PFSK-1 (cell line): ENCODE measurements around the gene ARID3C.

Experiments used
- FOXP2 ChIP-seq: optimal IDR thresholded peaks from 2 replicates; pipeline ENCODE3; 2011; ENCODE audit warnings: borderline replicate concordance, control low read depth, inconsistent platforms; ENCODE audit not compliant: insufficient read depth; ENCODE audit errors: extremely low read length, extremely low read depth
- POLR2AphosphoS5 ChIP-seq: IDR thresholded peaks from 2 replicates; pipeline ENCODE4 v1.6.1; 2012; ENCODE audit warnings: low read depth, mild to moderate bottlenecking, control low read depth, low read length, moderate library complexity
- SIN3A ChIP-seq: IDR thresholded peaks from 2 replicates; pipeline ENCODE4 v1.6.1; 2012; ENCODE audit warnings: mild to moderate bottlenecking, low read length, moderate library complexity, borderline replicate concordance; ENCODE audit not compliant: insufficient read depth
- TAF1 ChIP-seq: IDR thresholded peaks from 2 replicates; pipeline ENCODE4 v1.6.1; 2012; ENCODE audit warnings: low read length, control low read depth, borderline replicate concordance; ENCODE audit not compliant: insufficient read depth
- TF ChIP-seq, protein P1 (sequence below), 2 experiments: IDR thresholded peaks; 2 replicates each; pipeline versions ENCODE4 v1.6.1 to v1.8.0; 2011 to 2012; ENCODE audit warnings: low read depth in 2 of 2, low read length in 2 of 2, control low read depth in 1 of 2, inconsistent platforms in 1 of 2, mild to moderate bottlenecking in 1 of 2, moderate library complexity in 1 of 2; ENCODE audit not compliant: insufficient read depth in 1 of 2

The ARID3C gene

DNA sequence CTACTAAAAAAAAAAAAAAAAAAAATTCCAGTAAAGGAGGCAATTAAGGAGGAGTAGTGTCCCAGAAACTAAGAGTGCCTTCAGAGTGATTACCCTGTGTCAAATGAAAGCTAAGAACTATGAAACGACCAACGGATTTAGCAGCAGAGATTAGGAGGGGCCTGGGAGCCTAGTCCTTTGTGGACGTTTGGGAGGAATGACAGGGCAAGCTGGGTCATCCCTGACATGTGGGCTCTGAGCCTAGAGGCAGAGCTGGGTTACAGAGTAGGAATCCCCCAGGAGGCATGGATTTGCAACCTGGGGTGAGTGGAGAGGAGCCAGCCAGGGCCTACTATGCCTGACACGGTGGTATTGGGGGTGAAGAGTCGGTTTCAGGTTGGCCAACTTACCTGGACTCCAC is 4.3 kb upstream of the ARID3C start:
- TF ChIP-seq FOXP2 (no peak), SIN3A (no peak)

DNA sequence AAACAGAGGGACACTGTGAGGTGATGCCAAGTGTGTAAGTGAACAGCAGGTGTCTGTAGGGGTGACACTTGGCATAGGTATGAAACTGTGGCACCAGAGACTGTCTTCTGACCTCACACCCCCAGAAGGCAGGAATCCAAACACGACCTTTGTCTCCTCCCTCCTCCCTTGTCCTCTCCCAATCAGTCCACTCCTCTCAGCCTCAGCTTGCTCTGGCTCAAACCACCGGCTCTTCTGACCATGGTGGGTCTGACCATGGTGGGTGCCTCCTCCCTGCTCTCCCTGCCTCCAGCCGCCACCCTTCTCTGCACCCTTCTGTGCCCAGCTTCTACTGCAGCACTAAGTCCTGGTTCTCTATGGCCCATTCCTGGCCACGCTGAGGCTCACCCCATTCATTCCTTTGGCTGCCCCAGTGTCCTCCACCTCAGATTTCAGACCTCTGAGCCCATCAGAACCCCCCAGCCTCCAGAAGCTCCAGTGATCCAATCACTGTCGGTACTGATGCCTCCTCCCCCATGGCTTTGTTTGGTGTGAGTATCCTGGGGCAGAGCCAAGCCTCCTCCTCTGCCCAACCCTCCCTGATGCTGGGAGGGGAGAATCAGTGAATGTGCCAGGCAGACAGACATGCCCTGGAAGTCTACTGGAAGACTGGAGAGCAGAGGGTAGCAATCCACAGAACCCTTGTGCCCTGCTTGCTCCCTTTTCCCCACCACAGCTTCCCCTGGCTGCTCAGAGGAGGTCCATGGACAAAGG is 1.7 kb upstream of the ARID3C start:
- TF ChIP-seq, protein P1, sequence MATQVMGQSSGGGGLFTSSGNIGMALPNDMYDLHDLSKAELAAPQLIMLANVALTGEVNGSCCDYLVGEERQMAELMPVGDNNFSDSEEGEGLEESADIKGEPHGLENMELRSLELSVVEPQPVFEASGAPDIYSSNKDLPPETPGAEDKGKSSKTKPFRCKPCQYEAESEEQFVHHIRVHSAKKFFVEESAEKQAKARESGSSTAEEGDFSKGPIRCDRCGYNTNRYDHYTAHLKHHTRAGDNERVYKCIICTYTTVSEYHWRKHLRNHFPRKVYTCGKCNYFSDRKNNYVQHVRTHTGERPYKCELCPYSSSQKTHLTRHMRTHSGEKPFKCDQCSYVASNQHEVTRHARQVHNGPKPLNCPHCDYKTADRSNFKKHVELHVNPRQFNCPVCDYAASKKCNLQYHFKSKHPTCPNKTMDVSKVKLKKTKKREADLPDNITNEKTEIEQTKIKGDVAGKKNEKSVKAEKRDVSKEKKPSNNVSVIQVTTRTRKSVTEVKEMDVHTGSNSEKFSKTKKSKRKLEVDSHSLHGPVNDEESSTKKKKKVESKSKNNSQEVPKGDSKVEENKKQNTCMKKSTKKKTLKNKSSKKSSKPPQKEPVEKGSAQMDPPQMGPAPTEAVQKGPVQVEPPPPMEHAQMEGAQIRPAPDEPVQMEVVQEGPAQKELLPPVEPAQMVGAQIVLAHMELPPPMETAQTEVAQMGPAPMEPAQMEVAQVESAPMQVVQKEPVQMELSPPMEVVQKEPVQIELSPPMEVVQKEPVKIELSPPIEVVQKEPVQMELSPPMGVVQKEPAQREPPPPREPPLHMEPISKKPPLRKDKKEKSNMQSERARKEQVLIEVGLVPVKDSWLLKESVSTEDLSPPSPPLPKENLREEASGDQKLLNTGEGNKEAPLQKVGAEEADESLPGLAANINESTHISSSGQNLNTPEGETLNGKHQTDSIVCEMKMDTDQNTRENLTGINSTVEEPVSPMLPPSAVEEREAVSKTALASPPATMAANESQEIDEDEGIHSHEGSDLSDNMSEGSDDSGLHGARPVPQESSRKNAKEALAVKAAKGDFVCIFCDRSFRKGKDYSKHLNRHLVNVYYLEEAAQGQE (IDR thresholded peaks at IDR 0.05; ENCODE audit: insufficient read depth in 1 of 2, low read depth in 2 of 2, low read length in 2 of 2): no peak
- TF ChIP-seq SIN3A (no peak), FOXP2 (no peak)

DNA sequence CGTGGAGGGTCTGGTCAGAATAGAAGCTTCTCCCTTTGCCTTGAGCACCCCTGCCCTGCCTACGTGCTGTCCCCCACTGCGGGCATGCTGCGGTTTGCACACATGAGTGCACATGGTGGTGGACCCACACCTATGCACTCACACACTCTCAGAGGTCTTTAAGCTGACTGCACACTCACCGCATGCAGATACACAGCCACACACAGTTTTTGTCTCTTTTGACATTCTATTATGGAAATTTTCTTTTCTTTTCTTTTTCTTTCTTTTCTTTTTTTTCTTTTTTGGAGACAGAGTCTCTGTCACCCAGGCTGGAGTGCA is 584 bp upstream of the ARID3C start:
- TF ChIP-seq, protein P1 (IDR thresholded peaks at IDR 0.05; ENCODE audit: insufficient read depth in 1 of 2, low read depth in 2 of 2, low read length in 2 of 2): no peak
- TF ChIP-seq SIN3A (no peak), FOXP2 (no peak), POLR2AphosphoS5 (no peak), TAF1 (no peak)

DNA sequence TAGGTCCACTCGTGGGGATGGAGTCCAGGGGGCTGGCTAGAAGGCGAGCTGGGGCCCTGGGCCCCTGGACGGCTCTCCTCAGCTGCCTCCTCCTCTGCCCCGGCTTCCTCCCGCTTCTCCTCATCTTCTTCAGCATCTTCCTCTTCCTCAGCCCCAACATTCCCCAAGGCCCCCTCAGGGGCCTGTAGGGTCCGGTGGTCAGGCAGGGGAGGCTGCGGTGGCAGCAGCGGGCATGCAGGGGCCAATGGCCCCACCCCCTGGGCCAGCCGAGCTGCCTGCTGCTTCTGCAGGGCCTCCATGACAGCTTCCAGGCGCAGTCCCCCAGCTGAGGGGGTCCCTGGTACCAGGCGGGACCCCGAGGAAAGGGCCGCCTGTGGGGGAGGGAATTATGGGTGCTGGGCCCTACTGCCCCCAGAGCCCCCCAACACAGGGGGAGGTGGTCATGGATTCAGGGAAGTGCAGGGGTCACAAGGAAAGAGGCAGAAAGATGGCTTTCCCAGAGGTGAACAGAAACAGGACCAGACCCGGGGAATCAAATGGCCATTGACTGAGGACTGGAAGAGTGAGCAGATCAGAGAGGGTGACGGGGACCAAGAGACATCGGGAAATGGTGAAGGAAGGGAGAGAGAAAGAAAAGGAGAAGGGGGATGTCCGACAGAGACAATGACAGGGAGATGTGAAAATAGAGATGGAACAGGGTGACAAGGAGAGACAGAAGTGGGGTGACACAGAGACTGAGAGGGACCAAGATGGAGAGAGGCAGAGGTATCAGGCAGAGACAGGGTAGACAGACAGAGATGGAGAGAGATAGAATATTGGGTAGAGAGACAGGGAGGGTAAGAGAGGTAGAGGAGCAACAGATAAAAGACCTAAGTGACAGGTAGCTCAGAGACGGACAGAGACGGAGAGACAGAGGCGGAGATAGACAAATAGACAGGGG is 880 bp downstream of the ARID3C start:
- TF ChIP-seq, protein P1 (IDR thresholded peaks at IDR 0.05; ENCODE audit: insufficient read depth in 1 of 2, low read depth in 2 of 2, low read length in 2 of 2): no peak
- TF ChIP-seq SIN3A (no peak), POLR2AphosphoS5 (no peak), TAF1 (no peak), FOXP2 (no peak)

DNA sequence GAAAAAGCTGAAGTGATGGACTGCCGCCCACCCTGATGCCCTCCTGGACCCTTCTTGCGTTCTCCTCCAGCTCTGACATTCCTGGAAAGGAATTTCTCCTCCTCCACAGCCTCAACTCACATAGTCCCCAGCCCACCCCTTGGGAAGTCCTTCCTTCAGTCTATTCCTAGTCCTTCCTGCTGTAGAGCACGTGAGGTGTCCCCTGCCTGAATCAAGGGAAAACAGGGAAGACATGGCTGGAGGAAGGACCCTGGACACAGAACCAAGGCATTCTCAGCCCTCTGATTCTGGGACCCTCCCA is 3.7 kb downstream of the ARID3C start:
- TF ChIP-seq SIN3A: no peak
- no peak for TF ChIP-seq POLR2AphosphoS5
- TF ChIP-seq TAF1: no peak
- TF ChIP-seq FOXP2: no peak
- TF ChIP-seq, protein P1 (IDR thresholded peaks at IDR 0.05; ENCODE audit: insufficient read depth in 1 of 2, low read depth in 2 of 2, low read length in 2 of 2): no peak
